Pancreas (tissue), 10 donors: ENCODE data around the gene PARM1. TPM values are rescaled to one million over a fixed set of nuclear protein-coding genes. Genes with fewer than 3 reads are reported as not detected.
A peak's percentile ranks its signal among the peaks of the same experiment; 100 is the strongest.

ENCODE experiments used
- ATAC-seq, 4 donors: fragments of 200-7000 bp; cut with Tn5 transposase; one replicate each; pipeline versions ENCODE4 v1.8.0 to v1.9.1; 2020; ENCODE audit warnings: mild to moderate bottlenecking in 4 of 4, moderate library complexity in 4 of 4
- DNase-seq, 6 donors: peaks; one replicate each; pipeline ENCODE4 v3.0.0-alpha.2; 2020
- FAIRE-seq: peaks from 2 replicates; lab custom pipeline; 2012; peaks lifted over from hg19 to GRCh38; lab: Jason Lieb, UNC
- H3K27ac ChIP-seq, 4 donors: fragments of 200-600 bp; sonication (generic); 1 replicate in 3 of 4; 2 replicates in 1 of 4; pipeline versions ENCODE4 v1.5.0 to v1.8.0; 2020
- H3K27me3 ChIP-seq, 4 donors: fragments of 200-600 bp; one replicate each; pipeline ENCODE4 v1.8.0; 2021
- H3K36me3 ChIP-seq, 3 donors: fragments of 200-600 bp; sonication (generic) in 1 of 3; one replicate each; pipeline versions ENCODE4 v1.5.0 to v1.8.0; 2020 to 2021
- H3K4me1 ChIP-seq, 3 donors: fragments of 200-600 bp; one replicate each; pipeline ENCODE4 v1.8.0; 2021
- H3K4me3 ChIP-seq, 4 donors: fragments of 200-600 bp; sonication (generic) in 2 of 4; one replicate each; pipeline versions ENCODE4 v1.5.0 to v1.8.0; 2020 to 2021
- H3K9me3 ChIP-seq, 4 donors: fragments of 200-600 bp; one replicate each; pipeline ENCODE4 v1.8.0; 2021
- CTCF ChIP-seq, 4 donors: fragments of 200-600 bp; sonication (generic) in 3 of 4; IDR thresholded peaks; one replicate each; pipeline versions ENCODE4 v1.5.0 to v1.8.0; 2021; ENCODE audit warnings: antibody characterized with exemption in 4 of 4
- WGBS, 2 donors: extraction: QIAGEN DNeasy Blood & Tissue Kit; methylation state at CpG; one replicate each; pipeline ENCODE4 v1.1.7; 2013; 5-methylcytosine and 5-hydroxymethylcytosine counted together
- intact Hi-C, 3 donors: fragments of 100-400 bp; cut with DNase I; formaldehyde crosslinking; loops; one replicate each; pipeline versions ENCODE4 v1.11.1 to v1.14.2; 2022
- polyA plus RNA-seq, 2 donors: library from polyadenylated mRNA; stranded (reverse); fragments of 200-250 nt; gene quantifications; one replicate each; pipeline ENCODE4 v1.2.3, GENCODE V29; 2013
- total RNA-seq, 6 donors: library from RNA; stranded (reverse); fragmentation: NEBNext Ultra II Directional in 4 of 6; extraction: Animal tissue kit (Norgen Biotek cat#: 25700) in 4 of 6; gene quantifications; one replicate each; pipeline versions ENCODE4 v1.2.1 to v1.2.4, GENCODE V29; 2021 to 2023
- donor health status: healthy with polysubstance abuse.
- donor health status: DM: no; HTN: no; CAD: no; lungs with moderate emphysema.
- donor health status: DM: no; HTN: no; CAD: no.
- donor health status: control.
- donor health status: control.
- donor health status: Bipolar disorder and iron deficiency.
- donor health status: DM: yes; HTN: yes; CAD: no.
- donor health status: DM: no; HTN: no; CAD: no.
- donor health status: DM: no; HTN: no; CAD: no.
- donor health status: DM: yes; HTN: yes; CAD: no.

The PARM1 gene
- total and polyA plus RNA-seq, 8 donors, result 8.3 to 29.7 (median 24.5) TPM

- WGBS, 2 donors, result 87 to 93% methylated on average over 5 of the region's 5 CpGs
- FAIRE-seq, result no peak
- H3K9me3 ChIP-seq, result no peaks in the 10 kb centered on the region
- no peak for ATAC-seq
- H3K27ac ChIP-seq, result no peak overlapping the region
- no peak for TF ChIP-seq CTCF (IDR thresholded peaks at IDR 0.05)
- intact Hi-C loops, result no loop called here
- H3K4me1 ChIP-seq, result no peaks in the 10 kb centered on the region
- no peaks in the 10 kb centered on the region for H3K27me3 ChIP-seq
- H3K36me3 ChIP-seq, result no peaks in the 10 kb centered on the region
- no peak overlapping the region for H3K4me3 ChIP-seq
- DNase-seq, result no peak
Measured at GRCh38 chr4:75040703-75041102, 107.8 kb downstream of the PARM1 start.

- no peak for TF ChIP-seq CTCF (IDR thresholded peaks at IDR 0.05)
- FAIRE-seq, result peak; percentile 23
- no peaks in the 10 kb centered on the region for H3K27me3 ChIP-seq
- no peaks in the 10 kb centered on the region for H3K9me3 ChIP-seq
- 30 to 39% methylated on average over 2 of the region's 2 CpGs for WGBS, 2 donors
- no peak for DNase-seq
- ATAC-seq, result no peak
- peaks cover 0 to 8% (median 0%) of the 10 kb centered on the region in 3 donors for H3K36me3 ChIP-seq
- intact Hi-C loops, result no loop called here
- H3K27ac ChIP-seq, result no peak overlapping the region
- no peaks in the 10 kb centered on the region for H3K4me1 ChIP-seq
- H3K4me3 ChIP-seq, result no peak overlapping the region
Measured at GRCh38 chr4:75042601-75043208, 109.8 kb downstream of the PARM1 start.

- intact Hi-C loops, result no loop called here
- Histone ChIP-seq H3K27ac (no peak overlapping the region), H3K9me3 (no peaks in the 10 kb centered on the region), H3K27me3 (no peaks in the 10 kb centered on the region), H3K36me3 (peaks cover 0 to 8% (median 0%) of the 10 kb centered on the region in 3 donors), H3K4me3 (no peak overlapping the region), H3K4me1 (no peaks in the 10 kb centered on the region)
- no peak for FAIRE-seq
- DNase-seq, result no peak
- WGBS, 2 donors, result 95 to 98% methylated on average over 4 of the region's 4 CpGs
- no peak for ATAC-seq
- no peak for TF ChIP-seq CTCF (IDR thresholded peaks at IDR 0.05)
Measured at GRCh38 chr4:75046226-75046625, 113.3 kb downstream of the PARM1 start.

- no peak for TF ChIP-seq CTCF (IDR thresholded peaks at IDR 0.05)
- intact Hi-C loops, result no loop called here
- Histone ChIP-seq H3K27ac (no peak overlapping the region), H3K9me3 (no peaks in the 10 kb centered on the region), H3K27me3 (no peaks in the 10 kb centered on the region), H3K4me1 (no peaks in the 10 kb centered on the region), H3K4me3 (no peak overlapping the region), H3K36me3 (peaks cover 0 to 8% (median 0%) of the 10 kb centered on the region in 3 donors)
- no peak for DNase-seq
- WGBS, 2 donors, result 60 to 77% methylated on average over 2 of the region's 2 CpGs
- no peak for FAIRE-seq
- ATAC-seq, result no peak
Measured at GRCh38 chr4:75046641-75047040, 113.7 kb downstream of the PARM1 start.

GRCh38 chr4:75048208-75048879 lies 115.4 kb downstream of the PARM1 start:
- intact Hi-C loops, result no loop called here
- DNase-seq, result no peak
- no peak for FAIRE-seq
- no peak for TF ChIP-seq CTCF (IDR thresholded peaks at IDR 0.05)
- Histone ChIP-seq H3K36me3 (peaks cover 0 to 8% (median 0%) of the 10 kb centered on the region in 3 donors), H3K9me3 (no peaks in the 10 kb centered on the region), H3K27me3 (no peaks in the 10 kb centered on the region), H3K4me1 (no peaks in the 10 kb centered on the region), H3K4me3 (no peak overlapping the region), H3K27ac (no peak overlapping the region)
- WGBS, 2 donors, result 73% methylated on average over 9 of the region's 9 CpGs
- no peak for ATAC-seq
